ENCODE results near the gene TOGARAM1. TPM values are rescaled to one million over a fixed set of nuclear protein-coding genes. Genes with fewer than 3 reads are reported as not detected.

The TOGARAM1 gene
- total and polyA plus RNA-seq, 9 donors = 8.4 to 28.3 (median 21.6) TPM

DNA sequence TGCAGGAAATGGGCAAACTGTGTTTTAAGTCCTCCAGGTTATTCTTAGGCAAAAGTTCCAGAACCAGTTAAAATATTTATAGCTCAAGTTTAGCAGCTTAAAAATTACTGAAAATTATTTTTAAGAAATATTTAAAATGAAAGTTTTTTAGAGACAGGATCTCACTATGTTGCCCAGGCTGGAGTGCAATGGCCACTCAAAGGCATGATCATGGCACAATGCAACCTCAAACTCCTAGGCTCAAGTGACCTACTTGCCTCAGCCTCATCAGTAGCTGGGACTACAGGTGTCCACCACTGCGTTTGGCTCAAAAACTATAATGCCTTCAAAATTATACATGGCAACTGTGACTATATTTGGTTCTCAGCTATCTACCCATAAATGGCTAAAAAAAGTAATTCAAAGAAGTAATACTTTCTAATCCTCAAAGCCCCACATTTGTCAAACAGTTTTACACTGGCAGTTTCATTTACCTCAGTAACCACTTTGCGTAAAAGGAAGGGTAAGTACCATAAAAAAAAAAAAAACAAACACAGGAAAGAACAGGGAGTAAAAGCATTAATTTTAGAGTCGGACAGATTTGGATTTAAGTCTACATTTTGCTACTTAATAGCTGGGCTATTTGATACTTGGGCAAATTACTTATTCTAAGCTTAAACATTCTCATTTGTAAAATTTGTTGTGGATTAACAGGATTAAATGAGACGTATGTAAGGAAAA is 9.4 kb upstream of the TOGARAM1 start:
- no peak for DNase-seq
- H3K27me3 ChIP-seq = no peaks in the 10 kb centered on the region
- intact Hi-C loops (cut with DNase I) = no loop called here
- peaks cover 3% of the 10 kb centered on the region for H3K4me1 ChIP-seq (ENCODE audit: insufficient read depth)
- no peaks in the 10 kb centered on the region for H3K36me3 ChIP-seq
- no peaks in the 10 kb centered on the region for H3K9me3 ChIP-seq
- no peak for TF ChIP-seq POLR2A (IDR thresholded peaks at IDR 0.05)
- no peak for TF ChIP-seq EP300 (IDR thresholded peaks at IDR 0.05)
- TF ChIP-seq, protein P1, sequence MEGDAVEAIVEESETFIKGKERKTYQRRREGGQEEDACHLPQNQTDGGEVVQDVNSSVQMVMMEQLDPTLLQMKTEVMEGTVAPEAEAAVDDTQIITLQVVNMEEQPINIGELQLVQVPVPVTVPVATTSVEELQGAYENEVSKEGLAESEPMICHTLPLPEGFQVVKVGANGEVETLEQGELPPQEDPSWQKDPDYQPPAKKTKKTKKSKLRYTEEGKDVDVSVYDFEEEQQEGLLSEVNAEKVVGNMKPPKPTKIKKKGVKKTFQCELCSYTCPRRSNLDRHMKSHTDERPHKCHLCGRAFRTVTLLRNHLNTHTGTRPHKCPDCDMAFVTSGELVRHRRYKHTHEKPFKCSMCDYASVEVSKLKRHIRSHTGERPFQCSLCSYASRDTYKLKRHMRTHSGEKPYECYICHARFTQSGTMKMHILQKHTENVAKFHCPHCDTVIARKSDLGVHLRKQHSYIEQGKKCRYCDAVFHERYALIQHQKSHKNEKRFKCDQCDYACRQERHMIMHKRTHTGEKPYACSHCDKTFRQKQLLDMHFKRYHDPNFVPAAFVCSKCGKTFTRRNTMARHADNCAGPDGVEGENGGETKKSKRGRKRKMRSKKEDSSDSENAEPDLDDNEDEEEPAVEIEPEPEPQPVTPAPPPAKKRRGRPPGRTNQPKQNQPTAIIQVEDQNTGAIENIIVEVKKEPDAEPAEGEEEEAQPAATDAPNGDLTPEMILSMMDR (IDR thresholded peaks at IDR 0.05) = no peak
- no peak overlapping the region for H3K27ac ChIP-seq
- 82 to 92% (median 91%) methylated on average over 4 of the region's 4 CpGs for WGBS, 3 donors
- H3K4me3 ChIP-seq = no peak overlapping the region

- 95 to 96% (median 95%) methylated on average over 3 of the region's 3 CpGs for WGBS, 3 donors
- Histone ChIP-seq H3K27ac (no peak overlapping the region), H3K4me3 (no peak overlapping the region), H3K4me1 (ENCODE audit: insufficient read depth) (peaks cover 3% of the 10 kb centered on the region), H3K9me3 (no peaks in the 10 kb centered on the region), H3K36me3 (no peaks in the 10 kb centered on the region), H3K27me3 (no peaks in the 10 kb centered on the region)
- intact Hi-C loops (cut with DNase I) = no loop called here
- TF ChIP-seq EP300 (IDR thresholded peaks at IDR 0.05) (no peak), POLR2A (IDR thresholded peaks at IDR 0.05) (no peak)
- TF ChIP-seq, protein P1 (IDR thresholded peaks at IDR 0.05) = no peak
- DNase-seq = no peak
These were observed 7.2 kb upstream of the TOGARAM1 start for GRCh38 chr14:44954750-44955149.

GRCh38 chr14:44955528-44955927 is 6.5 kb upstream of the TOGARAM1 start:
- TF ChIP-seq POLR2A (IDR thresholded peaks at IDR 0.05) (no peak), EP300 (IDR thresholded peaks at IDR 0.05) (no peak)
- TF ChIP-seq, protein P1 (IDR thresholded peaks at IDR 0.05) = no peak
- Histone ChIP-seq H3K27me3 (no peaks in the 10 kb centered on the region), H3K4me3 (no peak overlapping the region), H3K9me3 (no peaks in the 10 kb centered on the region), H3K36me3 (no peaks in the 10 kb centered on the region), H3K4me1 (ENCODE audit: insufficient read depth) (peaks cover 3% of the 10 kb centered on the region), H3K27ac (no peak overlapping the region)
- DNase-seq = no peak
- 67 to 88% (median 80%) methylated on average over 3 of the region's 3 CpGs for WGBS, 3 donors
- intact Hi-C loops (cut with DNase I) = no loop called here

- Histone ChIP-seq H3K9me3 (no peaks in the 10 kb centered on the region), H3K4me3 (no peak overlapping the region), H3K36me3 (no peaks in the 10 kb centered on the region), H3K4me1 (ENCODE audit: insufficient read depth) (peaks cover 2% of the 10 kb centered on the region), H3K27ac (no peak overlapping the region), H3K27me3 (no peaks in the 10 kb centered on the region)
- intact Hi-C loops (cut with DNase I) = no loop called here
- no peak for DNase-seq
- TF ChIP-seq, protein P1 (IDR thresholded peaks at IDR 0.05) = no peak
- TF ChIP-seq POLR2A (IDR thresholded peaks at IDR 0.05) (no peak), EP300 (IDR thresholded peaks at IDR 0.05) (no peak)
- 96 to 99% (median 97%) methylated on average over 3 of the region's 3 CpGs for WGBS, 3 donors
These were observed 5.1 kb upstream of the TOGARAM1 start for GRCh38 chr14:44956866-44957265.
